ENCODE measurements around the gene ARHGEF16. TPM values are rescaled to one million over a fixed set of nuclear protein-coding genes. Genes with fewer than 3 reads are reported as not detected.

Gene ARHGEF16
- total RNA-seq, 1 experiment from 2014 or later = 10.1 TPM

DNA sequence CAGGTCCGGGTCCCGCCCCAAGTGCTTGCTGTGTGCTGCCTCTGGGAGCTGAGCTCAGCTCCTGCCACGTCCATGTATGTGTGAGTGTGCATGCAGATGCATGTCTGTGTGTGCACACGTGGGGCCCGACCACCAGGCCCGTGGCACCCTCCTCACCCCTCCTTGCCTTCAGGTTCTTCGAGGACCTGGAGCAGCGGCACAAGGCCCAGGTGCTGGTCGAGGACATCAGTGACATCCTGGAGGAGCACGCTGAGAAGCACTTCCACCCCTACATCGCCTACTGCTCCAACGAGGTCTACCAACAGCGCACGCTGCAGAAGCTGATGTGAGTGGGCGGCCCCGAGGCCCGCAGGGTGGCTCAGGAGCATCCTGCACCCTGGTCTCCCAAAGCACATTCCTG, 18.4 kb downstream of the ARHGEF16 start:
- TF ChIP-seq, protein P1, sequence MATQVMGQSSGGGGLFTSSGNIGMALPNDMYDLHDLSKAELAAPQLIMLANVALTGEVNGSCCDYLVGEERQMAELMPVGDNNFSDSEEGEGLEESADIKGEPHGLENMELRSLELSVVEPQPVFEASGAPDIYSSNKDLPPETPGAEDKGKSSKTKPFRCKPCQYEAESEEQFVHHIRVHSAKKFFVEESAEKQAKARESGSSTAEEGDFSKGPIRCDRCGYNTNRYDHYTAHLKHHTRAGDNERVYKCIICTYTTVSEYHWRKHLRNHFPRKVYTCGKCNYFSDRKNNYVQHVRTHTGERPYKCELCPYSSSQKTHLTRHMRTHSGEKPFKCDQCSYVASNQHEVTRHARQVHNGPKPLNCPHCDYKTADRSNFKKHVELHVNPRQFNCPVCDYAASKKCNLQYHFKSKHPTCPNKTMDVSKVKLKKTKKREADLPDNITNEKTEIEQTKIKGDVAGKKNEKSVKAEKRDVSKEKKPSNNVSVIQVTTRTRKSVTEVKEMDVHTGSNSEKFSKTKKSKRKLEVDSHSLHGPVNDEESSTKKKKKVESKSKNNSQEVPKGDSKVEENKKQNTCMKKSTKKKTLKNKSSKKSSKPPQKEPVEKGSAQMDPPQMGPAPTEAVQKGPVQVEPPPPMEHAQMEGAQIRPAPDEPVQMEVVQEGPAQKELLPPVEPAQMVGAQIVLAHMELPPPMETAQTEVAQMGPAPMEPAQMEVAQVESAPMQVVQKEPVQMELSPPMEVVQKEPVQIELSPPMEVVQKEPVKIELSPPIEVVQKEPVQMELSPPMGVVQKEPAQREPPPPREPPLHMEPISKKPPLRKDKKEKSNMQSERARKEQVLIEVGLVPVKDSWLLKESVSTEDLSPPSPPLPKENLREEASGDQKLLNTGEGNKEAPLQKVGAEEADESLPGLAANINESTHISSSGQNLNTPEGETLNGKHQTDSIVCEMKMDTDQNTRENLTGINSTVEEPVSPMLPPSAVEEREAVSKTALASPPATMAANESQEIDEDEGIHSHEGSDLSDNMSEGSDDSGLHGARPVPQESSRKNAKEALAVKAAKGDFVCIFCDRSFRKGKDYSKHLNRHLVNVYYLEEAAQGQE (IDR thresholded peaks at IDR 0.05; ENCODE audit: insufficient read depth in 1 of 2, low read depth in 2 of 2, low read length in 1 of 2) = no peak
- TF ChIP-seq POLR2AphosphoS5 (IDR thresholded peaks at IDR 0.05; ENCODE audit: low read depth, low read length) (no peak), TCF7L2 (IDR thresholded peaks at IDR 0.05; ENCODE audit: low read depth, low read length) (no peak)
- TF ChIP-seq, protein P2, sequence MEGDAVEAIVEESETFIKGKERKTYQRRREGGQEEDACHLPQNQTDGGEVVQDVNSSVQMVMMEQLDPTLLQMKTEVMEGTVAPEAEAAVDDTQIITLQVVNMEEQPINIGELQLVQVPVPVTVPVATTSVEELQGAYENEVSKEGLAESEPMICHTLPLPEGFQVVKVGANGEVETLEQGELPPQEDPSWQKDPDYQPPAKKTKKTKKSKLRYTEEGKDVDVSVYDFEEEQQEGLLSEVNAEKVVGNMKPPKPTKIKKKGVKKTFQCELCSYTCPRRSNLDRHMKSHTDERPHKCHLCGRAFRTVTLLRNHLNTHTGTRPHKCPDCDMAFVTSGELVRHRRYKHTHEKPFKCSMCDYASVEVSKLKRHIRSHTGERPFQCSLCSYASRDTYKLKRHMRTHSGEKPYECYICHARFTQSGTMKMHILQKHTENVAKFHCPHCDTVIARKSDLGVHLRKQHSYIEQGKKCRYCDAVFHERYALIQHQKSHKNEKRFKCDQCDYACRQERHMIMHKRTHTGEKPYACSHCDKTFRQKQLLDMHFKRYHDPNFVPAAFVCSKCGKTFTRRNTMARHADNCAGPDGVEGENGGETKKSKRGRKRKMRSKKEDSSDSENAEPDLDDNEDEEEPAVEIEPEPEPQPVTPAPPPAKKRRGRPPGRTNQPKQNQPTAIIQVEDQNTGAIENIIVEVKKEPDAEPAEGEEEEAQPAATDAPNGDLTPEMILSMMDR (IDR thresholded peaks at IDR 0.05) = no peak
- intact Hi-C loops (cut with micrococcal nuclease; ENCODE audit: unreplicated experiment) (no loop called here), in situ Hi-C loops (cut with HindIII; ENCODE audit: low pct_unique_long_range_greater_than_20kb, low sequenced_read_pairs) (no loop called here)
- Histone ChIP-seq H3K4me3 (ENCODE audit: low read depth in 2 of 2, low read length in 2 of 2) (no peak overlapping the region), H3K27ac (ENCODE audit: low read length) (no peak overlapping the region), H3K27me3 (ENCODE audit: control insufficient read depth, insufficient read depth, low read length) (no peaks in the 10 kb centered on the region), H3K36me3 (ENCODE audit: control insufficient read depth, insufficient read depth, low read length) (no peaks in the 10 kb centered on the region), H3K4me1 (ENCODE audit: control insufficient read depth, insufficient read depth, low read length) (peaks cover 22% of the 10 kb centered on the region), H3K9me3 (ENCODE audit: control insufficient read depth, insufficient read depth, low read depth, low read length) (no peaks in the 10 kb centered on the region)
- ATAC-seq = peak; percentile 9; the same call in 1 of the 2 replicates
- no peak for DNase-seq (ENCODE audit: low read depth, low spot score)
- ChIA-PET POLR2A (no interaction called here), CTCF (interaction anchor here (0.5 to 2.5 kb wide), 2 partner anchors 20 to 29 kb away, joined by 4 to 21 read pairs; no protein-coding TSS in a partner anchor)
- BruUV-seq (replicated peaks) = no TSS peak

DNA sequence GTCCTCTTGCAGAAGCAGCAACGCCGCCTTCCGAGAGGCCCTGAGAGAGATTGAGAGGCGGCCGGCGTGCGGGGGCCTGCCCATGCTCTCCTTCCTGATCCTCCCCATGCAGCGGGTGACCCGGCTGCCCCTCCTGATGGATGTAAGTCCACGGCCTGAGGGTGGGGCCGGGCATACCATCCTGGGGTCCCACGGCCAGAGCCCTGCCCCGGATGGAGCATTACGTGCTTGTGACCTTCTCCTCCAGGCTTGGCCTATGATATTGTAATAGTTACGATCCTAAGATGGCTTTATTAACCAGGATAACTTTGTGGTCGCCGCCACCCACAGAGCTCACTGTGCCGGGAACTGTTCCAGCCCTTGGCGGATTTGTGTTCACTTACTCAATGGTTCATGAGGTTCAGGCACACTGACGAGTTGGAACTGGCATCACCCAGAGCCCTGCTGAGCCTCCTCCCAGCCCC, 18.9 kb downstream of the ARHGEF16 start:
- in situ Hi-C loops (cut with HindIII; ENCODE audit: low pct_unique_long_range_greater_than_20kb, low sequenced_read_pairs) = no loop called here
- ChIA-PET CTCF (interaction anchor here (2.5 kb wide), 1 partner anchor 20 kb away, joined by 21 read pairs; no protein-coding TSS in a partner anchor), POLR2A (no interaction called here)
- Histone ChIP-seq H3K36me3 (ENCODE audit: control insufficient read depth, insufficient read depth, low read length) (no peaks in the 10 kb centered on the region), H3K27me3 (ENCODE audit: control insufficient read depth, insufficient read depth, low read length) (no peaks in the 10 kb centered on the region), H3K4me1 (ENCODE audit: control insufficient read depth, insufficient read depth, low read length) (peaks cover 22% of the 10 kb centered on the region), H3K9me3 (ENCODE audit: control insufficient read depth, insufficient read depth, low read depth, low read length) (no peaks in the 10 kb centered on the region), H3K27ac (ENCODE audit: low read length) (no peak overlapping the region), H3K4me3 (ENCODE audit: low read depth in 2 of 2, low read length in 2 of 2) (no peak overlapping the region)
- TF ChIP-seq TCF7L2 (IDR thresholded peaks at IDR 0.05; ENCODE audit: low read depth, low read length) = no peak
- TF ChIP-seq, protein P1 (IDR thresholded peaks at IDR 0.05; ENCODE audit: insufficient read depth in 1 of 2, low read depth in 2 of 2, low read length in 1 of 2) = no peak
- TF ChIP-seq, protein P2 (IDR thresholded peaks at IDR 0.05) = no peak
- TF ChIP-seq SIN3A (IDR thresholded peaks at IDR 0.05; ENCODE audit: borderline replicate concordance, insufficient read depth, low read depth, low read length) = no peak
- TF ChIP-seq POLR2AphosphoS5 (IDR thresholded peaks at IDR 0.05; ENCODE audit: low read depth, low read length) = no peak
- no TSS peak for BruUV-seq (replicated peaks)
- DNase-seq (ENCODE audit: low read depth, low spot score) = no peak
- peak; percentile 31 for ATAC-seq
- intact Hi-C loops (cut with micrococcal nuclease; ENCODE audit: unreplicated experiment) = no loop called here
